Choroid plexus epithelial cell (primary cell): Measurements from ENCODE around the gene MFSD6L.

Source experiments
- DNase-seq: peaks from one replicate; pipeline ENCODE4 v3.0.0-alpha.2; 2010; ENCODE audit warnings: low read depth
- H3K4me3 ChIP-seq: 2 replicates; pipeline ENCODE4 v1.5.1; 2011; ENCODE audit warnings: low read depth, mild to moderate bottlenecking, control low read depth, low read length, moderate library complexity
- CTCF ChIP-seq: conservative IDR thresholded peaks from 2 replicates; pipeline ENCODE4 v1.5.1; 2011; ENCODE audit warnings: low read depth, mild to moderate bottlenecking, control low read depth, inconsistent platforms, low read length, moderate library complexity

MFSD6L gene

DNA sequence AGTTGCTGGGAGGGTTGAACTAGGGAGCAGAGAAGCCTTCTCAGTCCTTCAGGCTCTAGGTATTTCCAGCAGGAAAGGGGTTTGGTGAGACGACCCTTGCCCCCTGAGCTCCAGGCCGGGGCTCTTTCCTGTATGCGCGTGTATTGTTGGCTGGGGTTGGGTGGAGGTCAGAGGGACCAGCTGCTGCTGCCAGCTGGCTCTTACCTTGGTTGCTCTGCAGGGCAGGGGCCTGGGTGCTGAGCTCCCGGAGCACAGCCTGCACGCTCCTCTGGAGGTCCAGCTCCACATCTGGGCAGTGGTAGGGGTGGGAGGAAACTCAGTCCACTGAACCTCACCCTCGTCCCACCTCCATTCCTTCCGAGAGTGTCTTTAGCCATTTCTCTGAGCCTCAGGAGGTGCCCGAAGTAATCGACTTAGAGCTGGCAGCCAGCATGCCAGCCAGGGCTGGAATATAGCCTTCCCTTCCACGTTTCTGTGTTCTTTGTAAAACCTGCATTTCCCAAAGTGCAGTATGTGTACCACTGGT lies 40.3 kb upstream of the MFSD6L start:
- no peak for TF ChIP-seq CTCF
- no peak overlapping the region for H3K4me3 ChIP-seq
- no peak for DNase-seq

DNA sequence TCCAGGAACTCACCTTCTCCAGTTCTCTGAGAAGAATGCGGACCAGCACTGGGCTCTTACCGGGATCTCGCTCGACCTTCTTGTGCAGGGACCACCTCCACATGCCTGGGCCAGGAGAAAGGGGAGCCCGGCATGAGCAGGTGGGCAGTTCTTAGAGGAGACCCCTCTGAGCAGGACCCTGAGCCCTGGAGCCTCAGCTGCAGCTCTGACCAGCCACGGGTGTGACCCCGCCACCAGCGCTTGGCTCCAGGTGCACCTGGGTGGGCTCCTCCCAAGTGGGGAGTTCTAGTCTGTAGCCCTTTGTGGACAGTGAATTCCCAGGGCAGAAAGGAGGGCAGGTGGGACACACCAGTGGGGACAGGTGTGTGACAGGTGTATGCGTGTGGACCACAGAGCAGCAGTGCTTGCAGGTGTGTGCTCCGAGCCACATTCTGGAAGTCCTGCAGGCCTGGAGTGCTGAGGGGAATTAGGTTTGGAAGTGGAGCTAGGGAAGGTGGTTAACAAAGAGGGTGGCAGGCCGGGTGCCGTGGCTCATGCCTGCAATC lies 39.5 kb upstream of the MFSD6L start:
- DNase-seq: no peak
- TF ChIP-seq CTCF: no peak
- H3K4me3 ChIP-seq: no peak overlapping the region

- no peak for TF ChIP-seq CTCF
- H3K4me3 ChIP-seq: no peak overlapping the region
These were observed 38.5 kb upstream of the MFSD6L start for GRCh38 chr17:8837563-8838075.

GRCh38 chr17:8836821-8837562 lies 37.8 kb upstream of the MFSD6L start:
- TF ChIP-seq CTCF: no peak

More at GRCh38 chr17:8837563-8838075, 38.5 kb upstream of the MFSD6L start:
- DNase-seq: peak; percentile 6

DNA sequence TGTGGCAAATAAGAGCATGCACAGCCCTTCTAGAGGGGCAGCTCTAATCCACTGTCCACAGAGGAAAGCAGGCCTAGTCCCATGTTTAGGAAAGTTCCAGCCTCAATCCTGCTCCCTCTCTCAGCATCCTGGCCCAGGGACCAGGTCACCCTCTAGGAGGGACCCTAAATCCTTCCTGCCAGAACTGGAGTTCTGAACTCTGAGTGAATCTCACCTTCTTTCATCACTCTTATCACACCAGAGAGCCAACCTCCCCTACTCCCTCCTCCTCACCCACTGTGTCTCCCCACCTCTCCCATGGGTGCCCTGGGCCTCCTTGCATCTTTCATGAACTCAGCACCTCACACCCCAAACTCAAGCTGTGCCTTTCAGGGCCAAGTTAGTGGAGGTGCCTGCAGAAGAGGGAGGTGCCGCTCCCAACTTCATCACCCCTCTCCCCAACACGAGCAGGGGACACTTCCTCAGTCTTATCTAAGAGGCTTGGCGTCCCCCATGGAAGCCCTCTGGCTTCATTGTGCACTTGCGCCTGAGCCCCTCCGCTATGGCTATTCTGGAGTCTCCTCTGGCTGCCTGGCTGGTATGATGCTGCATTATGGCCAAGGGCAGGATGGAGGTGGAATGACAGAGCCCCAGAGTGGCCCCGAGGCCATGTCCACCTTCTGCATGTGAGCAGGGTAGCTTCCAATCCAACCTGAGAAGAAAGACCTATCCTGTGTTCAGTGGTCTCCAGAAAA lies 36.6 kb upstream of the MFSD6L start:
- H3K4me3 ChIP-seq: no peak overlapping the region
- no peak for DNase-seq
- TF ChIP-seq CTCF: no peak

More at GRCh38 chr17:8836821-8837562, 37.8 kb upstream of the MFSD6L start:
- DNase-seq: no peak
- H3K4me3 ChIP-seq: no peak overlapping the region

DNA sequence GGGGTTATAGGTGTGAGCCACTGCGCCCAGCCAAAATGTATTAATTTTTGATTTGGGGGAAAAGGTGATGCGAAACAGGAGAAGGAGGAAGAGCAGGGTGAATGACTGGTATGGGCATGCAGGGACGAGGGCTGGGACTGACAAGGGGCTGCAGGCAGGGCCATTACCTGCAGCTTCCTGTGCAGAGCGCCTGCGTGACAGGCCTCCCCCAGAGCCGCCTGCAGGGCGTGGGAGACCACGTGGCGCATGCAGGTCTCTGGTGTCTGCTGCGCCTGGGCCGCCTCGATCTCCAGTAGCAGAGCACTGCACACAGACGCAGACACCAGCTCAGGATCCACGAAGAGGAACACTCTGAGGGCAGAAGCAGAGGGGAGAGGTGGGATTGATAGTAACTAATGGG lies 35.9 kb upstream of the MFSD6L start:
- H3K4me3 ChIP-seq: no peak overlapping the region
- no peak for DNase-seq
- no peak for TF ChIP-seq CTCF
